Calu3 (cell line): Measurements from ENCODE around the gene ANO8. TPM values are rescaled to one million over a fixed set of nuclear protein-coding genes. Genes with fewer than 3 reads are reported as not detected.
"Not testable (repeated sequence)": the region's sequence is repeated elsewhere in the genome, so short reads cannot be mapped to it uniquely, and the experiment has no call there.

ENCODE experiments used
- BruUV-seq: library from RNA; stranded (reverse); fragments of 400-500 nt; replicated peaks from 2 replicates; lab custom pipeline; 2021; lab: Mats Ljungman, UMichigan
- CTCF ChIA-PET: fragments of 300-600 bp; sonication (Branson Sonifier 250); formaldehyde crosslinking; loops from one replicate; lab custom pipeline; 2022; ENCODE audit warnings: antibody characterized with exemption; lab: Charles Lee
- DNase-seq: peaks from one replicate; pipeline ENCODE4 v3.0.0; 2022
- H3K27ac Mint-ChIP-seq: one replicate; pipeline ENCODE4 v1.8.0; 2022; ENCODE audit warnings: mixed read lengths; ENCODE audit not compliant: unreplicated experiment
- H3K27me3 Mint-ChIP-seq: one replicate; pipeline ENCODE4 v1.8.0; 2022; ENCODE audit warnings: mixed read lengths; ENCODE audit not compliant: unreplicated experiment
- H3K36me3 Mint-ChIP-seq: one replicate; pipeline ENCODE4 v1.8.0; 2022; ENCODE audit warnings: mild to moderate bottlenecking, moderate library complexity, mixed read lengths; ENCODE audit not compliant: insufficient read depth, unreplicated experiment
- H3K4me1 Mint-ChIP-seq: one replicate; pipeline ENCODE4 v1.8.0; 2022; ENCODE audit warnings: mild to moderate bottlenecking, low read depth, mixed read lengths; ENCODE audit not compliant: unreplicated experiment
- H3K4me3 Mint-ChIP-seq: one replicate; pipeline ENCODE4 v1.8.0; 2022; ENCODE audit warnings: mild to moderate bottlenecking, low read depth, moderate library complexity, mixed read lengths; ENCODE audit not compliant: unreplicated experiment
- H3K9me3 Mint-ChIP-seq: one replicate; pipeline ENCODE4 v1.8.0; 2022; ENCODE audit warnings: low read depth, mixed read lengths; ENCODE audit not compliant: unreplicated experiment
- intact Hi-C: fragments of 100-400 bp; cut with micrococcal nuclease; formaldehyde crosslinking; loops from one replicate; pipeline ENCODE4 v1.10.0; 2022; ENCODE audit not compliant: unreplicated experiment
- total RNA-seq: library from RNA; stranded (reverse); gene quantifications from 2 replicates; pipeline ENCODE4 v1.2.3, GENCODE V29; 2022
- TF ChIP-seq, protein P1 (sequence below): fragments of 200-600 bp; IDR thresholded peaks from one replicate; pipeline ENCODE4 v1.8.0; 2022; ENCODE audit warnings: antibody characterized with exemption; ENCODE audit not compliant: unreplicated experiment

ANO8 gene
- total RNA-seq, 1 experiment from 2014 or later, result 10.5 TPM

GRCh38 chr19:17378271-17378670 lies 43.6 kb upstream of the ANO8 start:
- DNase-seq, result no peak
- H3K27ac Mint-ChIP-seq, result no peak overlapping the region
- CTCF ChIA-PET, result no interaction called here
- no peaks in the 10 kb centered on the region for H3K36me3 Mint-ChIP-seq
- TF ChIP-seq, protein P1, sequence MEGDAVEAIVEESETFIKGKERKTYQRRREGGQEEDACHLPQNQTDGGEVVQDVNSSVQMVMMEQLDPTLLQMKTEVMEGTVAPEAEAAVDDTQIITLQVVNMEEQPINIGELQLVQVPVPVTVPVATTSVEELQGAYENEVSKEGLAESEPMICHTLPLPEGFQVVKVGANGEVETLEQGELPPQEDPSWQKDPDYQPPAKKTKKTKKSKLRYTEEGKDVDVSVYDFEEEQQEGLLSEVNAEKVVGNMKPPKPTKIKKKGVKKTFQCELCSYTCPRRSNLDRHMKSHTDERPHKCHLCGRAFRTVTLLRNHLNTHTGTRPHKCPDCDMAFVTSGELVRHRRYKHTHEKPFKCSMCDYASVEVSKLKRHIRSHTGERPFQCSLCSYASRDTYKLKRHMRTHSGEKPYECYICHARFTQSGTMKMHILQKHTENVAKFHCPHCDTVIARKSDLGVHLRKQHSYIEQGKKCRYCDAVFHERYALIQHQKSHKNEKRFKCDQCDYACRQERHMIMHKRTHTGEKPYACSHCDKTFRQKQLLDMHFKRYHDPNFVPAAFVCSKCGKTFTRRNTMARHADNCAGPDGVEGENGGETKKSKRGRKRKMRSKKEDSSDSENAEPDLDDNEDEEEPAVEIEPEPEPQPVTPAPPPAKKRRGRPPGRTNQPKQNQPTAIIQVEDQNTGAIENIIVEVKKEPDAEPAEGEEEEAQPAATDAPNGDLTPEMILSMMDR, result no peak
- H3K9me3 Mint-ChIP-seq, result no peaks in the 10 kb centered on the region
- intact Hi-C loops, result no loop called here
- no TSS peak for BruUV-seq
- no peaks in the 10 kb centered on the region for H3K27me3 Mint-ChIP-seq
- no peak overlapping the region for H3K4me3 Mint-ChIP-seq
- H3K4me1 Mint-ChIP-seq, result no peaks in the 10 kb centered on the region

DNA sequence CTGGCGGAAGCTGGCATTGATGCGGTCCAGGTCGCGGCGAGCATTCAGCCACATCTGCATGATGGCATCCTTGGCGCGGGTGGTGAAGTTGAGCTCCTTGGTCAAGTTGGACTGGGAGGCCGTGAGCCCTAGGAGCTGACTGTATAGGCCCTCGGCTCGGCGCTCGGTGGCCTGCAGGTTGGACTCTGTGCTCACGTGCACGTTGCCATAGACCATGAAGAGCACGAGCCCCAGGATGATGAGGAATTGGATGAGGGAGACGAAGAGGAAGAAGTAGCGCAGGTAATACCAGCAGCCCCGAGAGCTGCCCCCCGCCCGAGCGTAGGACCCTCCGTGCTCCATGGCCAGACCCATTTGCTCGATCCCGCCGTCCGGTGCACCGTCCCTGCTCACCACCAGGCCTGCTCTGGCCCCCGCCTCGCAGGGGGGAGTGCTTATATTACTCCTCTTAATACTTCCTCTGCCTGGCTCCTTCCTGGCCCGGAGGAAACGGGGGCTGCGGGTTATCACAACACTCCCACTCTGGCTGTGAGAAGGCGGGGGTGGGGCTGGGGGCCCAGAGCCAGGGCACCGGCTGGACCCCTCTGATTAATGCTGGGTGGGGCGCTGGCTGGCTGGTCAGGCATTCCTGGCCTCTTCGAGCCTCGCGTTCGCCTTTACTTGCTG lies 42.4 kb upstream of the ANO8 start, which contains the start of gene PLVAP:
Gene PLVAP (minus strand): TSS at position 408 of the 666 bp plus-strand sequence. CDS start 54 bp downstream, at position 354.
- TF ChIP-seq, protein P1, result no peak

GRCh38 chr19:17370026-17370587 lies 35.5 kb upstream of the ANO8 start:
- Mint-ChIP-seq H3K27ac (no peak overlapping the region), H3K9me3 (no peaks in the 10 kb centered on the region), H3K4me1 (no peaks in the 10 kb centered on the region), H3K36me3 (no peaks in the 10 kb centered on the region), H3K27me3 (peaks cover 9% of the 10 kb centered on the region), H3K4me3 (no peak overlapping the region)
- intact Hi-C loops, result no loop called here
- DNase-seq, result no peak
- TF ChIP-seq, protein P1, result no peak
- no TSS peak for BruUV-seq
- CTCF ChIA-PET, result no interaction called here

More for the DNA sequence above, 42.4 kb upstream of the ANO8 start, which contains the start of gene PLVAP:
- CTCF ChIA-PET, result interaction anchor here (0.6 kb wide), 1 partner anchor 34 kb away, joined by 11 read pairs; no protein-coding TSS in a partner anchor
- Mint-ChIP-seq H3K4me1 (no peaks in the 10 kb centered on the region), H3K9me3 (no peaks in the 10 kb centered on the region), H3K36me3 (no peaks in the 10 kb centered on the region), H3K27ac (no peak within 1 kb of the TSS), H3K27me3 (no peaks in the 10 kb centered on the region), H3K4me3 (no peak within 1 kb of the TSS)
- no peak for DNase-seq
- BruUV-seq, result no TSS peak
- intact Hi-C loops, result no loop called here

GRCh38 chr19:17365361-17365760 lies 30.7 kb upstream of the ANO8 start:
- Mint-ChIP-seq H3K4me3 (no peak overlapping the region), H3K27me3 (peaks cover 41% of the 10 kb centered on the region), H3K9me3 (no peaks in the 10 kb centered on the region), H3K27ac (no peak overlapping the region), H3K4me1 (no peaks in the 10 kb centered on the region), H3K36me3 (no peaks in the 10 kb centered on the region)
- CTCF ChIA-PET, result no interaction called here
- intact Hi-C loops, result no loop called here
- DNase-seq, result no peak
- TF ChIP-seq, protein P1, result no peak
- BruUV-seq, result no TSS peak

DNA sequence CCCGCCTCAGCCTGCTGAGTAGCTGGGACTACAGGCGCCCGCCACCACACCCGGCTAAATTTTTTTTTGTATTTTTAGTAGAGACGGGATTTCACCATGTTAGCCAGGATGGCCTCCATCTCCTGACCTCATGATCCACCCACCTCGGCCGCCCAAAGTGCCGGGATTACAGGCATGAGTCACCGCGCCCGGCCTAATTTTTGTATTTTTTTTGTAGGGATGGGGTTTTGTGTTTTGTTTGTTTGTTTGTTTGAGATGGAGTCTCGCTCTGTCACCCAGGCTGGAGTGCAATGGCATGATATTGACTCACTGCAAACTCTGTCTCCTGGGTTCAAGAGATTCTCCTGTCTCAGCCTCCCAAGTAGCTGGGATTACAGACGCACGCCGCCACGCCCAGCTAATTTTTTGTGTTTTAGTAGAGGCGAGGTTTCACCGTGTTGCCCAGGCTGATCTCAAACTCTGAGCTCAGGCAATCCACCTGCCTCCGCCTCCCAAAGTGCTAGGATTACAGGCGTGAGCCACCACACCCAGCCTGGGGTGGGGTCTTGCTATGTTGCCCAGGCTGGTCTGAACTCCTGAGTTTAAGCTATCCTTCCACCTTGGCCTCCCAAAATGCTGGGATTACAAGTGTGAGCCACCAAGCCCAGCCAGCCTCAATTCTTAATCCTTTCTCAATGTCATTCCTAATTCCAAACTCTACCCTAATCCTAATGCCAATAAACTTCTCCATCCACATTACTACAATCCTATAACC lies 29.4 kb upstream of the ANO8 start:
- peaks cover 41% of the 10 kb centered on the region for H3K27me3 Mint-ChIP-seq
- CTCF ChIA-PET, H3K4me3 Mint-ChIP-seq, DNase-seq, intact Hi-C loops, H3K27ac Mint-ChIP-seq, BruUV-seq, H3K9me3 Mint-ChIP-seq, H3K4me1 Mint-ChIP-seq, H3K36me3 Mint-ChIP-seq: not testable (repeated sequence)
